Measurements from ENCODE around the gene PLLP. TPM values are rescaled to one million over a fixed set of nuclear protein-coding genes. Genes with fewer than 3 reads are reported as not detected.

The PLLP gene
- polyA plus RNA-seq, 3 donors: 0.52 to 1.2 (median 0.97) TPM

DNA sequence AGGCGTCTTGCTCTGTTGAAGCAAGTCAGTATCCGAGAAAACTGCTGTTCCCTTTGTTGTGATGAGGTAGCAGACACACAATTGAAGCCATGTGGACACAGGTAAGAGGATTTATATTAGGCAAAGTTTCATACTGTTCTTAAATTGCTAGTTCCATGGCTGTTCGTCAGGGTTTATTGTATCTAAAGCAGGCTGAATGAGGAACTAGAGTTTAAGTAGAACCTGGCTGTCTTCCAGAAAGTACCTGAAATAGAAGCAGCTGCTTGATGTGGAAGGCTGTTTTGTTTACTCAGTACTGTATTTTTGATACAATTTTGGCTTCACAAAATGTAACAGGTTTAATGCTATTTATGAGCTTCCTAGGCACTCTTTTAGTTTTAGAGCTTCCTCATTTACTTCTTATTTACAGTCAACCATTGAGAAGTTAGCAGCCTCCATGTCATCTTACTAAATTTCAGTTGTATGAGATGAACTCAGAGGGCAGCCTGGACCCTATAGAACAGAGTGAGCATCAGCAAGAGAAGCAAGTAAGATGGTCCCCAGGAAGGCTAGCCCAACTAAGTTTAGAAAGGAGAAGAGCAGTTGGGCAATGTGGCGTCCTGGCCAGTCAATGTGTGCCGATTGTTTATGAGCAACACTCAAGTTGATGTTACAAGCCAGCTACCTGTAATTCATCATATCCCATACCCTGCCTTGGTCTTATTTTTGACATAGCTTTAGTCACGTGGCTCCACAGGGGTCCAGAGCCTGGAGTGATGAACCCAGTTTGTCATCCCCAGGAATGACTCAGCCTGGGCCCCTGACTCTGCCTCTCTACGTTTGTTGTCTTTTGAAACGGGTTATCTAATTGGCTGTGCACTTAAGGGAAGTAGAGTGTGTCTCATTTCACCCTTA lies 49.1 kb downstream of the PLLP start:
- Histone ChIP-seq H3K9ac (ENCODE audit: insufficient read depth, low read length, poor library complexity, severe bottlenecking) (no peak overlapping the region), H3K4me3 (replicated peaks in 1 of 3; ENCODE audit: low read depth in 2 of 3, low read length in 3 of 3) (no peak overlapping the region), H3K9me3 (replicated peaks in 1 of 2; ENCODE audit: control insufficient read depth in 1 of 2, insufficient read depth in 1 of 2, low read length in 2 of 2) (no peaks in the 10 kb centered on the region), H3K4me1 (ENCODE audit: control insufficient read depth in 1 of 2, insufficient read depth in 2 of 2, low read length in 2 of 2) (peaks cover 4 to 11% of the 10 kb centered on the region in 2 donors), H2AFZ (ENCODE audit: insufficient read depth, low read depth, low read length, poor library complexity, severe bottlenecking) (no peak overlapping the region), H3K4me2 (replicated peaks; ENCODE audit: extremely low read depth, low read length, poor library complexity, severe bottlenecking) (no peak overlapping the region), H3K36me3 (replicated peaks in 1 of 2; ENCODE audit: control insufficient read depth in 1 of 2, insufficient read depth in 2 of 2, low read length in 2 of 2) (peaks cover 71 to 94% of the 10 kb centered on the region in 2 donors), H3K27ac (ENCODE audit: low read depth in 1 of 2, low read length in 2 of 2) (peak overlapping the region in 1 of 2 donors; percentile 64), H3K79me2 (ENCODE audit: insufficient read depth, low read length) (no peaks in the 10 kb centered on the region), H4K20me1 (ENCODE audit: insufficient read depth, low read length) (no peaks in the 10 kb centered on the region), H3K27me3 (ENCODE audit: control insufficient read depth in 2 of 2, insufficient read depth in 2 of 2, low read length in 2 of 2) (no peaks in the 10 kb centered on the region)
- no peaks in the 10 kb centered on the region for H3K9me3 Mint-ChIP-seq
- 58% methylated on average over 3 of the region's 8 CpGs for WGBS (ENCODE audit: insufficient coverage)
- H3K4me1 Mint-ChIP-seq: peaks cover 9% of the 10 kb centered on the region
- DNase-seq: peak; percentile 35 to 70 (median 56)
- TF ChIP-seq, protein P1, sequence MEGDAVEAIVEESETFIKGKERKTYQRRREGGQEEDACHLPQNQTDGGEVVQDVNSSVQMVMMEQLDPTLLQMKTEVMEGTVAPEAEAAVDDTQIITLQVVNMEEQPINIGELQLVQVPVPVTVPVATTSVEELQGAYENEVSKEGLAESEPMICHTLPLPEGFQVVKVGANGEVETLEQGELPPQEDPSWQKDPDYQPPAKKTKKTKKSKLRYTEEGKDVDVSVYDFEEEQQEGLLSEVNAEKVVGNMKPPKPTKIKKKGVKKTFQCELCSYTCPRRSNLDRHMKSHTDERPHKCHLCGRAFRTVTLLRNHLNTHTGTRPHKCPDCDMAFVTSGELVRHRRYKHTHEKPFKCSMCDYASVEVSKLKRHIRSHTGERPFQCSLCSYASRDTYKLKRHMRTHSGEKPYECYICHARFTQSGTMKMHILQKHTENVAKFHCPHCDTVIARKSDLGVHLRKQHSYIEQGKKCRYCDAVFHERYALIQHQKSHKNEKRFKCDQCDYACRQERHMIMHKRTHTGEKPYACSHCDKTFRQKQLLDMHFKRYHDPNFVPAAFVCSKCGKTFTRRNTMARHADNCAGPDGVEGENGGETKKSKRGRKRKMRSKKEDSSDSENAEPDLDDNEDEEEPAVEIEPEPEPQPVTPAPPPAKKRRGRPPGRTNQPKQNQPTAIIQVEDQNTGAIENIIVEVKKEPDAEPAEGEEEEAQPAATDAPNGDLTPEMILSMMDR (IDR thresholded peaks at IDR 0.05): no peak
- peaks cover 74 to 77% of the 10 kb centered on the region in 2 donors for H3K36me3 Mint-ChIP-seq
- H3K27ac Mint-ChIP-seq: peak overlapping the region in 5 of 7 donors; percentile 65 to 86 (median 70)
- H3K4me3 Mint-ChIP-seq: peak overlapping the region in 1 of 2 donors; percentile 60
- no peaks in the 10 kb centered on the region for H3K27me3 Mint-ChIP-seq (ENCODE audit: low read depth in 3 of 3)
- intact Hi-C loops (cut with micrococcal nuclease): no loop called here

DNA sequence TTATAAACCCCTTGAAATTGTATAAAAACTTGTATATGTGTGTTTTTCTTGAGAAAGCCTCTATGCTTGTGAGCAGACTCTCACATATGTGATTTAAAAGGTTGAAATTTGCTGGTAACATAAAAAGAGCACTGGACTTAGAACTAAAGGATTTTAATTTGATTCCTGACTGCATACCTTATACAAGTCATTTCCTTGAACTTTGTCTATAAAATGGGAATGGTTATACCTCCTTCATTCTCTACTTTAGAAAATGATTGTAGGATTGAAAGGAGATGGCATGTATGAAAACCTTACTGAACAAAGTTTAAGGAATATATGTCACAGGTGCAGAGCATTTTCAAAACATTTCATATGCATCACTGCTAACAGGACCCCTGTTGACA lies 49.8 kb downstream of the PLLP start:
- Histone ChIP-seq H2AFZ (ENCODE audit: insufficient read depth, low read depth, low read length, poor library complexity, severe bottlenecking) (no peak overlapping the region), H3K27me3 (ENCODE audit: control insufficient read depth in 2 of 2, insufficient read depth in 2 of 2, low read length in 2 of 2) (no peaks in the 10 kb centered on the region), H3K27ac (ENCODE audit: low read depth in 1 of 2, low read length in 2 of 2) (peak overlapping the region in 1 of 2 donors; percentile 64), H4K20me1 (ENCODE audit: insufficient read depth, low read length) (no peaks in the 10 kb centered on the region), H3K4me1 (ENCODE audit: control insufficient read depth in 1 of 2, insufficient read depth in 2 of 2, low read length in 2 of 2) (peaks cover 4 to 11% of the 10 kb centered on the region in 2 donors), H3K9me3 (replicated peaks in 1 of 2; ENCODE audit: control insufficient read depth in 1 of 2, insufficient read depth in 1 of 2, low read length in 2 of 2) (no peaks in the 10 kb centered on the region), H3K36me3 (replicated peaks in 1 of 2; ENCODE audit: control insufficient read depth in 1 of 2, insufficient read depth in 2 of 2, low read length in 2 of 2) (peaks cover 77 to 96% of the 10 kb centered on the region in 2 donors), H3K9ac (ENCODE audit: insufficient read depth, low read length, poor library complexity, severe bottlenecking) (no peak overlapping the region), H3K79me2 (ENCODE audit: insufficient read depth, low read length) (no peaks in the 10 kb centered on the region), H3K4me2 (replicated peaks; ENCODE audit: extremely low read depth, low read length, poor library complexity, severe bottlenecking) (no peak overlapping the region), H3K4me3 (replicated peaks in 1 of 3; ENCODE audit: low read depth in 2 of 3, low read length in 3 of 3) (no peak overlapping the region)
- TF ChIP-seq, protein P1 (IDR thresholded peaks at IDR 0.05): no peak
- no peak overlapping the region for H3K27ac Mint-ChIP-seq
- intact Hi-C loops (cut with micrococcal nuclease): no loop called here
- H3K4me3 Mint-ChIP-seq: no peak overlapping the region
- DNase-seq: no peak
- no peaks in the 10 kb centered on the region for H3K9me3 Mint-ChIP-seq
- peaks cover 74 to 83% of the 10 kb centered on the region in 2 donors for H3K36me3 Mint-ChIP-seq
- peaks cover 9% of the 10 kb centered on the region for H3K4me1 Mint-ChIP-seq
- no peaks in the 10 kb centered on the region for H3K27me3 Mint-ChIP-seq (ENCODE audit: low read depth in 3 of 3)

Data from CD14-positive monocyte (primary cell).